ENCODE measurements around the gene HECTD4.
"Not testable (repeated sequence)": the region's sequence is repeated elsewhere in the genome, so short reads cannot be mapped to it uniquely, and the experiment has no call there.

The HECTD4 gene

GRCh38 chr12:112161711-112162110, 220.5 kb downstream of the HECTD4 start:
- H3K4me1 ChIP-seq (ENCODE audit: control insufficient read depth, low read length) = no peaks in the 10 kb centered on the region
- no peak overlapping the region for H3K4me2 ChIP-seq (ENCODE audit: low read length)
- H3F3A ChIP-seq (ENCODE audit: control insufficient read depth, insufficient read depth) = no peaks in the 10 kb centered on the region
- no peaks in the 10 kb centered on the region for H3K79me2 ChIP-seq (ENCODE audit: control insufficient read depth, low read length)
- no peak for TF ChIP-seq CTCF (IDR thresholded peaks at IDR 0.05; ENCODE audit: low read depth, low read length, poor library complexity, severe bottlenecking)
- no peak for TF ChIP-seq EZH2phosphoT487 (IDR thresholded peaks at IDR 0.05; ENCODE audit: borderline replicate concordance, low read length)
- H3K9me3 ChIP-seq (ENCODE audit: control insufficient read depth, insufficient read depth, low read length) = no peaks in the 10 kb centered on the region
- H3K36me3 ChIP-seq (ENCODE audit: control insufficient read depth, low read length) = peaks cover 15% of the 10 kb centered on the region; the same call in 1 of the 2 replicates
- no peaks in the 10 kb centered on the region for H4K20me1 ChIP-seq (ENCODE audit: control insufficient read depth, insufficient read depth, low read depth, low read length)
- H3K4me3 ChIP-seq (ENCODE audit: low read length) = no peak overlapping the region
- H3K27ac ChIP-seq (ENCODE audit: low read depth, low read length) = no peak overlapping the region
- H3K27me3 ChIP-seq (ENCODE audit: control insufficient read depth, low read length) = no peaks in the 10 kb centered on the region
- no peaks in the 10 kb centered on the region for H3K9me2 ChIP-seq (replicated peaks; ENCODE audit: control insufficient read depth, low read length)

DNA sequence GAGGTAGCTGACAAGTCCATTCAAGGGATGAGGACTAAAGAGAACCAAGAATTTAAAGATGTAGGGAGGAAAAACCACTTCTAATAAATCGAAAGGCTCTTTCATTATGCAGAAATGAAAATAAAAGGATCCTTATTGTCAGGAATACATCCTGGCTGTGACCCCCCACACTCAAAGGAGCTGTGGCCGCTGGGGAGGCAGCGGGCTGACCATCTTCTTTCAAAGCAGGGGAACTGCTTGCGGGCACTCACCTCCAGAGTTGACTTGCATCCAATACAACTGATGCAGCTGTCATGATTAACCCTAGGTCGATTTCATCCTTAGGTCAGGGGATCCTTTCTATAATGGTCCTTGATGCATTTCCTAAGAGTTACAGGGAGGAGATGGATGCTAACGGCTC, 221.6 kb downstream of the HECTD4 start:
- Histone ChIP-seq H3K27ac (ENCODE audit: low read depth, low read length) (no peak overlapping the region), H3F3A (ENCODE audit: control insufficient read depth, insufficient read depth) (no peaks in the 10 kb centered on the region), H3K4me2 (ENCODE audit: low read length) (no peak overlapping the region), H3K27me3 (ENCODE audit: control insufficient read depth, low read length) (no peaks in the 10 kb centered on the region), H3K4me3 (ENCODE audit: low read length) (no peak overlapping the region), H3K4me1 (ENCODE audit: control insufficient read depth, low read length) (no peaks in the 10 kb centered on the region), H3K9me3 (ENCODE audit: control insufficient read depth, insufficient read depth, low read length) (no peaks in the 10 kb centered on the region), H3K9me2 (replicated peaks; ENCODE audit: control insufficient read depth, low read length) (no peaks in the 10 kb centered on the region), H3K79me2 (ENCODE audit: control insufficient read depth, low read length) (no peaks in the 10 kb centered on the region), H3K36me3 (ENCODE audit: control insufficient read depth, low read length) (peaks cover 15% of the 10 kb centered on the region; the same call in 1 of the 2 replicates), H4K20me1 (ENCODE audit: control insufficient read depth, insufficient read depth, low read depth, low read length) (no peaks in the 10 kb centered on the region)
- TF ChIP-seq EZH2phosphoT487 (IDR thresholded peaks at IDR 0.05; ENCODE audit: borderline replicate concordance, low read length) (no peak), CTCF (IDR thresholded peaks at IDR 0.05; ENCODE audit: low read depth, low read length, poor library complexity, severe bottlenecking) (no peak)

DNA sequence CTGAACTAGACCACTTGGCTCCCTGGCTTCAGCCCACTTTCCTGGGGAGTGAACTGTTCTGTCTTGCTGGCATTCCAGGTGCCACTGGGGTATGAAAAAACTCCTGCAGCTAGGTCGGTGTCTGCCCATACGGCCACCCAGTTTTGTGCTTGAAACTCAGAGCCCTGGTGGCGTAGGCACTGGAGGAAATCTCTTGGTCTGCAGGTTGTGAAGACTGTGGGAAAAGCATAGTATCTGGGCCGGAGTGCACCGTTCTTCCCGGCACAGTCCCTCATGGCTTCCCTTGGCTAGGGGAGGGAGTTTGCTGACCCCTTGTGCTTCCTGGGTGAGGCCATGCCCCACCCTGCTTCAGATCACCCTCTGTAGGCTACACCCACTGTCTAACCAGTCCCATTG, 223.1 kb downstream of the HECTD4 start:
- H3K9me2 ChIP-seq (replicated peaks; ENCODE audit: control insufficient read depth, low read length) = no peaks in the 10 kb centered on the region
- no peaks in the 10 kb centered on the region for H3K27me3 ChIP-seq (ENCODE audit: control insufficient read depth, low read length)
- H4K20me1 ChIP-seq (ENCODE audit: control insufficient read depth, insufficient read depth, low read depth, low read length) = no peaks in the 10 kb centered on the region
- no peaks in the 10 kb centered on the region for H3K4me1 ChIP-seq (ENCODE audit: control insufficient read depth, low read length)
- no peak for TF ChIP-seq EZH2phosphoT487 (IDR thresholded peaks at IDR 0.05; ENCODE audit: borderline replicate concordance, low read length)
- H3K9me3 ChIP-seq (ENCODE audit: control insufficient read depth, insufficient read depth, low read length) = no peaks in the 10 kb centered on the region
- H3K27ac ChIP-seq (ENCODE audit: low read depth, low read length) = no peak overlapping the region
- no peak overlapping the region for H3K4me3 ChIP-seq (ENCODE audit: low read length)
- H3F3A ChIP-seq (ENCODE audit: control insufficient read depth, insufficient read depth) = no peaks in the 10 kb centered on the region
- no peaks in the 10 kb centered on the region for H3K79me2 ChIP-seq (ENCODE audit: control insufficient read depth, low read length)
- peaks cover 15% of the 10 kb centered on the region; the same call in 1 of the 2 replicates for H3K36me3 ChIP-seq (ENCODE audit: control insufficient read depth, low read length)
- no peak overlapping the region for H3K4me2 ChIP-seq (ENCODE audit: low read length)

- H3K4me2 ChIP-seq (ENCODE audit: low read length); H3K27me3 ChIP-seq (ENCODE audit: control insufficient read depth, low read length); H4K20me1 ChIP-seq (ENCODE audit: control insufficient read depth, insufficient read depth, low read depth, low read length); H3K4me1 ChIP-seq (ENCODE audit: control insufficient read depth, low read length); H3K9me2 ChIP-seq (replicated peaks; ENCODE audit: control insufficient read depth, low read length); H3K4me3 ChIP-seq (ENCODE audit: low read length); H3K27ac ChIP-seq (ENCODE audit: low read depth, low read length); H3F3A ChIP-seq (ENCODE audit: control insufficient read depth, insufficient read depth); H3K9me3 ChIP-seq (ENCODE audit: control insufficient read depth, insufficient read depth, low read length); H3K79me2 ChIP-seq (ENCODE audit: control insufficient read depth, low read length): not testable (repeated sequence)
- H3K36me3 ChIP-seq (ENCODE audit: control insufficient read depth, low read length) = peaks cover 19% of the 10 kb centered on the region
These were observed 223.6 kb downstream of the HECTD4 start for GRCh38 chr12:112158461-112159145.
